Endothelial cell of umbilical vein (primary cell): ENCODE data around the gene NR2C1. TPM values are rescaled to one million over a fixed set of nuclear protein-coding genes. Genes with fewer than 3 reads are reported as not detected.

ENCODE experiments used
- BruUV-seq: library from RNA; stranded (reverse); fragments of 400-500 nt; replicated peaks from 2 replicates; lab custom pipeline; 2021; lab: Mats Ljungman, UMichigan
- CTCF ChIA-PET: fragments of 300-600, 350-600 bp; sonication (Branson Sonifier 250); formaldehyde crosslinking; loops from one replicate; lab custom pipeline; 2021; ENCODE audit warnings: antibody characterized with exemption, inconsistent platforms; lab: Charles Lee
- POLR2A ChIA-PET: fragments of 300-600, 350-600 bp; sonication (Branson Sonifier 250); formaldehyde crosslinking; loops from one replicate; lab custom pipeline; 2021; ENCODE audit warnings: antibody characterized with exemption, inconsistent platforms; lab: Charles Lee
- DNase-seq: peaks from one replicate; pipeline ENCODE4 v3.0.0-alpha.2; 2011; ENCODE audit warnings: low read depth, low spot score
- FAIRE-seq: peaks from 2 replicates; lab custom pipeline; 2011; peaks lifted over from hg19 to GRCh38; lab: Jason Lieb, UNC
- H2AFZ ChIP-seq: 2 replicates; pipeline ENCODE4 v1.6.0; 2012; ENCODE audit warnings: low read depth, low read length, control low read depth, inconsistent platforms
- H3K27ac ChIP-seq: 2 replicates; pipeline ENCODE4 v1.5.1; 2011; ENCODE audit warnings: low read depth, mild to moderate bottlenecking, control low read depth, low read length, moderate library complexity; ENCODE audit not compliant: insufficient read depth
- H3K27me3 ChIP-seq, 2 experiments: 2 replicates each; pipeline versions ENCODE4 v1.6.0 to v1.6.1; 2011; ENCODE audit warnings: low read length in 2 of 2, mixed read lengths in 1 of 2; ENCODE audit not compliant: control insufficient read depth in 2 of 2, insufficient read depth in 2 of 2
- H3K36me3 ChIP-seq, 2 experiments: 2 replicates in 1 of 2; 3 replicates in 1 of 2; pipeline ENCODE4 v1.5.1; 2011; ENCODE audit warnings: low read length in 2 of 2, mild to moderate bottlenecking in 1 of 2, moderate library complexity in 1 of 2; ENCODE audit not compliant: control insufficient read depth in 2 of 2, insufficient read depth in 2 of 2; ENCODE audit errors: extremely low read depth in 1 of 2
- H3K4me1 ChIP-seq: 3 replicates; pipeline ENCODE4 v1.5.1; 2011; ENCODE audit warnings: mild to moderate bottlenecking, low read length; ENCODE audit not compliant: control insufficient read depth, insufficient read depth; ENCODE audit errors: extremely low read depth
- H3K4me2 ChIP-seq: 2 replicates; pipeline ENCODE4 v1.6.1; 2011; ENCODE audit warnings: low read length, control low read depth, mixed read lengths; ENCODE audit not compliant: insufficient read depth
- H3K4me3 ChIP-seq, 3 experiments: fragments of 200-600 bp in 1 of 3; sonication (generic), shearing (Covaris generic) in 1 of 3; replicated peaks in 1 of 3; 2 replicates each; pipeline ENCODE4 v1.5.1; 2011 to 2016; ENCODE audit warnings: control low read depth in 3 of 3, low read length in 3 of 3, mild to moderate bottlenecking in 2 of 3, inconsistent platforms in 1 of 3, low read depth in 1 of 3, moderate library complexity in 1 of 3; ENCODE audit not compliant: insufficient read depth in 1 of 3
- H3K79me2 ChIP-seq: 2 replicates; pipeline ENCODE4 v1.6.0; 2012; ENCODE audit warnings: low read length, inconsistent platforms; ENCODE audit not compliant: control insufficient read depth, insufficient read depth
- H3K9ac ChIP-seq: replicated peaks from 2 replicates; pipeline ENCODE3; 2011; ENCODE audit warnings: low read length, control low read depth; ENCODE audit not compliant: insufficient read depth; ENCODE audit errors: extremely low read depth
- H3K9me1 ChIP-seq: replicated peaks from 3 replicates; pipeline ENCODE4 v1.6.0; 2011; ENCODE audit warnings: mild to moderate bottlenecking, low read length; ENCODE audit not compliant: control insufficient read depth, insufficient read depth; ENCODE audit errors: extremely low read depth
- H3K9me3 ChIP-seq: replicated peaks from 2 replicates; pipeline ENCODE4 v1.5.1; 2012; ENCODE audit warnings: low read length, inconsistent platforms; ENCODE audit not compliant: control insufficient read depth, insufficient read depth
- H4K20me1 ChIP-seq: replicated peaks from 2 replicates; pipeline ENCODE3; 2011; ENCODE audit warnings: mild to moderate bottlenecking, low read length; ENCODE audit not compliant: control insufficient read depth, insufficient read depth; ENCODE audit errors: extremely low read depth
- CTCF ChIP-seq, 2 donors: IDR thresholded peaks; 1 replicate in 1 of 2; 2 replicates in 1 of 2; pipeline ENCODE4 v1.5.1; 2011; ENCODE audit warnings: low read length in 2 of 2, mild to moderate bottlenecking in 2 of 2, moderate library complexity in 2 of 2, control low read depth in 1 of 2, inconsistent platforms in 1 of 2, low read depth in 1 of 2; ENCODE audit not compliant: insufficient read depth in 1 of 2; ENCODE audit errors: extremely low read depth in 1 of 2
- EZH2 ChIP-seq: IDR thresholded peaks from 2 replicates; pipeline ENCODE4 v1.6.1; 2012; ENCODE audit warnings: borderline replicate concordance, low read depth, mild to moderate bottlenecking, moderate library complexity, low read length, inconsistent platforms; ENCODE audit not compliant: severe bottlenecking
- FOS ChIP-seq: IDR thresholded peaks from 2 replicates; pipeline ENCODE4 v1.6.1; 2011; ENCODE audit warnings: mild to moderate bottlenecking, low read length, moderate library complexity, borderline replicate concordance; ENCODE audit not compliant: insufficient read depth
- GATA2 ChIP-seq: IDR thresholded peaks from 2 replicates; pipeline ENCODE4 v1.7.0; 2011; ENCODE audit warnings: low read depth, mild to moderate bottlenecking, moderate library complexity, mixed read lengths, low read length; ENCODE audit not compliant: insufficient read length, insufficient read depth
- JUN ChIP-seq: IDR thresholded peaks from 2 replicates; pipeline ENCODE4 v1.6.1; 2011; ENCODE audit warnings: borderline replicate concordance, low read depth; ENCODE audit not compliant: insufficient read length, insufficient read depth
- MAX ChIP-seq: IDR thresholded peaks from 2 replicates; pipeline ENCODE4 v1.6.1; 2011; ENCODE audit not compliant: insufficient read depth, insufficient read length
- MYC ChIP-seq: IDR thresholded peaks from one replicate; pipeline ENCODE4 v1.6.1; 2011; ENCODE audit warnings: mild to moderate bottlenecking, low read depth, low read length
- POLR2A ChIP-seq: IDR thresholded peaks from 2 replicates; pipeline ENCODE4 v1.6.1; 2012; ENCODE audit warnings: low read depth, mild to moderate bottlenecking, control low read depth, low read length
- POLR2AphosphoS5 ChIP-seq: IDR thresholded peaks from 2 replicates; pipeline ENCODE4 v1.6.1; 2012; ENCODE audit warnings: low read depth, mild to moderate bottlenecking, control low read depth, low read length, moderate library complexity; ENCODE audit not compliant: insufficient read depth
- dilution Hi-C: fragments of 300-500 bp; cut with MboI; formaldehyde crosslinking; loops from one replicate; pipeline ENCODE4 v1.15.0; 2019; ENCODE audit warnings: low sequenced_read_pairs; ENCODE audit not compliant: extremely low pct_ligation_motif_present
- intact Hi-C: fragments of 100-400 bp; cut with micrococcal nuclease; formaldehyde crosslinking; loops from one replicate; pipeline ENCODE4 v1.10.0; 2022
- polyA plus RNA-seq, 4 experiments: library from polyadenylated mRNA; depleted of rRNA in 3 of 4; stranded (reverse) in 3 of 4; unstranded in 1 of 4; fragments of >200 nt; gene quantifications; 2 replicates each; pipeline versions ENCODE4 v1.2.1 to v1.2.3, GENCODE V29; 2011 to 2012; ENCODE audit warnings: missing spikeins in 1 of 4
- total RNA-seq: library from RNA; stranded (reverse); gene quantifications from 2 replicates; pipeline ENCODE4 v1.2.3, GENCODE V29; 2021

The NR2C1 gene
- total and polyA plus RNA-seq, 2 donors (not counting 3 experiments of a cell fraction or from before 2014, with no cell fraction given), result 21.0 to 37.7 TPM

GRCh38 chr12:95085612-95086011, 12.2 kb upstream of the NR2C1 start:
- Histone ChIP-seq H3K4me1 (peaks cover 14% of the 10 kb centered on the region), H3K27ac (no peak overlapping the region), H4K20me1 (no peaks in the 10 kb centered on the region), H3K9me1 (no peaks in the 10 kb centered on the region), H2AFZ (no peak overlapping the region), H3K36me3 (peaks cover 3 to 5% of the 10 kb centered on the region in 2 experiments), H3K4me2 (no peak overlapping the region), H3K79me2 (no peaks in the 10 kb centered on the region), H3K9me3 (no peaks in the 10 kb centered on the region), H3K4me3 (no peak overlapping the region), H3K9ac (no peak overlapping the region), H3K27me3 (no peaks in the 10 kb centered on the region)
- dilution Hi-C loops (no loop called here), intact Hi-C loops (no loop called here)
- no peak for FAIRE-seq
- DNase-seq, result no peak
- ChIA-PET POLR2A (no interaction called here), CTCF (interaction anchor here (1.1 to 3.9 kb wide), 2 partner anchors 9 to 12 kb away, joined by 3 to 21 read pairs; partner anchors contain the start of gene NR2C1)
- TF ChIP-seq CTCF (IDR thresholded peaks at IDR 0.05; ENCODE audit: extremely low read depth in 1 of 2, insufficient read depth in 1 of 2, low read depth in 1 of 2, low read length in 2 of 2) (no peak), JUN (no peak), EZH2 (no peak), MAX (no peak), FOS (no peak), GATA2 (no peak), POLR2AphosphoS5 (no peak), POLR2A (no peak), MYC (no peak)
- no TSS peak for BruUV-seq
